GM18498 (cell line): Measurements from ENCODE around the gene DERA.
"Not testable (repeated sequence)": the region's sequence is repeated elsewhere in the genome, so short reads cannot be mapped to it uniquely, and the experiment has no call there.

Source experiments
- ATAC-seq: cut with Tn5 transposase; IDR thresholded peaks from one replicate; pipeline ENCODE4 v1.9.1; 2021; ENCODE audit warnings: mild to moderate bottlenecking, moderate library complexity; ENCODE audit not compliant: unreplicated experiment

DERA gene

GRCh38 chr12:15956413-15957185 is 45.5 kb downstream of the DERA start:
- no peak for ATAC-seq

DNA sequence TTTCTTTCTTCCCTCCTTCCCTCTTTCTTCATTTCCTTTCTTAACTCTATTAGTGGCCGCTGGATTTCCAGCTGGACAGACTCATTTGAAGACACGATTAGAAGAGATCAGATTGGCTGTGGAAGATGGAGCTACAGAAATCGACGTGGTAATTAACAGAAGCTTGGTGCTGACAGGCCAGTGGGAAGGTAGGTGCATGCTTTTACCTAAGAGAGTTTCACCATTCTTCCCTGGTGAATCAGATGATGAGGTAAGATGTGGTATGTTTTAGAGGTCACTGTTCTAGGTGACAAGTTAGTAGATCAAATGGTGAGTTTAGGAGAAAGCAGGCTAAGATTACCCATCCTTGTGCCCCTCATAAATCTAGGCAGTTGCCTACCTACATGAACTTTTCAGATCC is 51.6 kb downstream of the DERA start:
- no peak for ATAC-seq

DNA sequence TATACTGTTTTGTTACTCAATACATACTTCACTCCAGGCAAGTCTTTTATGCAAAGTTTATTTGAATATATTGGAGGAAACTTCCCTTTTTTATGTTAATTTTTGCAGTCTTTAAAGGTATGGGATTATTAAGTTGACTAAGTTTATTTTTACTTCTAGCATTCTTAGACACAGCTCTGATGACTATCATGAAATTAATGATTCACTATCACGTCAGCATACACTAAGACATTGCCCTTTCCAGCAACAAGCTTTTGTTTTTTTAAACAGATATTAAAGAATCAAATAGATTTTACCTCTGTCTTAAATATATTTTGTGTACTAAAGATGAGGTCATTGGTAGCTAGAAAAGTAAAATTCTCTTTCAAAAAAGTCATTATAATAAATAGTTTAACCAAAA is 52.1 kb downstream of the DERA start:
- no peak for ATAC-seq

- ATAC-seq, result no peak
Observed at GRCh38 chr12:15966426-15966825, 55.3 kb downstream of the DERA start.

- not testable (repeated sequence) for ATAC-seq
Observed at GRCh38 chr12:15967053-15967452, 55.9 kb downstream of the DERA start.

DNA sequence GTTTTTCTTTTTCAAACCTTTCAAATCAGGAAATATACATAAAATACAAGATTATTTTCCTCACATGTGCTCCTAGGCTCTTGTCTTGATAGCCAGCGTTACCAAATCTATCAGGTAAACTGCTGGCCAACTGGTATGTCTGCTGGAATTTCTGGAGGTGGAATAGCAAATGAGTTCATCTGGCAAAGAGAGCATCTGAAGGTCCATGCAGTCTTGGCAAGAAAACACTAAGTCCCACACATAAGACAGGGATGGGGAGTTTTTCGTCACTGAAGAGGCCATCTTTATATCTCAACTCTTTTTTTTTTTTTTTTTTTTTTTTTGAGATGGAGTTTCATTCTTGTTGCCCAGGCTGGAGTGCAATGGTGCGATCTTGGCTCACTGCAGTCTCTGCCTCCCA is 60.1 kb downstream of the DERA start:
- no peak for ATAC-seq

DNA sequence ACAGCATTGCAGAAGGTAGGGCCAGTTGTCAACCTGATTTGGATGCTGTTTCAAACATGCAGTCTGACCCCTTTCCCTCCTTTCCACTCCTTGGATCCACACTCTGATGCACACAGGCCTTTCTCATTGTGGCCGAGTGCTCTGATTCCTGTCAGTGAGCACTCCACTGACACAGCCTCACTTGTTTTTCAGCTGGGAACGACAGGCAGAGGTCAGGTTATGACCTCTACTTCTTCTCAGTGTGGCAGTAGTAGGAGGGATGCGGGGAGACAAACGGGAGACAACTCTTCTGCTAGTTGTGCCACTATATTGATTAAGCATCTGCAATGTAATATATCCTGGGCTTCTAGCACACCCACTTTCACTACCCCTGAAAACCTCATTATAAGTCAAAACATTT is 61.8 kb downstream of the DERA start:
- no peak for ATAC-seq

GRCh38 chr12:15977999-15978951 is 67.1 kb downstream of the DERA start:
- ATAC-seq, result no peak

- peak; percentile 70 for ATAC-seq
Observed at GRCh38 chr12:15979096-15980092, 68.3 kb downstream of the DERA start.

- ATAC-seq, result no peak
Observed at GRCh38 chr12:15982071-15982470, 70.9 kb downstream of the DERA start.

GRCh38 chr12:15982471-15982870 is 71.3 kb downstream of the DERA start:
- no peak for ATAC-seq

- no peak for ATAC-seq
Observed at GRCh38 chr12:15982921-15983320, 71.8 kb downstream of the DERA start.

DNA sequence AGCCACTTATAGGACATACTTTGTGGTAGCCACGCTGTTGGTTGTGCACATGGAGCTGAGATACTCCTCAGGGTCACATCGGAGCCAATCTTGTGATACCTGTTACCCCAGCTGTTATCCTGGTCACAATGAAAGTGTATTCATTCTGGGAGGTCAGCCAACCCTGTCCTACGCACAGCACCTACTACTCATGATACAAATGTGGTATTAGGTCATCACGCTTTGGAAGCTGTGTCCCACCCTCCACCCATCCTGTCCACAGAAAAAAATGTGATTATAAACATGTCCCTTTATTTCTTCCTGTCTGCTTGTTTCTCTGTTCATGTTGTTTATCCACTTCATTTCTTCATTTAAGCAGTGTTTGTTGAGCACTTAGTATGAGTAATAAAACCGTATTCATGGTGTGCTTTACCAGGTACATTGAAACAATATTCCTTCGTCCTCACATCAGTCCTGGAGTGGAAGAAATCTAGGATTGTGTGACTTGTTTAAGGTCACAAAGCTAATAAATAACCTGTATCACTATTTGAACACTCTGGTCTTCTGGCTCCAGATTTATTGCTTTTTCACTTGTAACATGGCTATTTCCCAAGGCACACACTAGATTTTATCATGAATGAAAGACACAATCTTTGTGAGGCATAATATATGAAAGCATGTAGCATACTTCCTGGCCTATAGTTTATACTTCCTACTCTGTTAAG is 73.1 kb downstream of the DERA start:
- ATAC-seq, result no peak

- no peak for ATAC-seq
Observed at GRCh38 chr12:15984963-15985362, 73.8 kb downstream of the DERA start.

DNA sequence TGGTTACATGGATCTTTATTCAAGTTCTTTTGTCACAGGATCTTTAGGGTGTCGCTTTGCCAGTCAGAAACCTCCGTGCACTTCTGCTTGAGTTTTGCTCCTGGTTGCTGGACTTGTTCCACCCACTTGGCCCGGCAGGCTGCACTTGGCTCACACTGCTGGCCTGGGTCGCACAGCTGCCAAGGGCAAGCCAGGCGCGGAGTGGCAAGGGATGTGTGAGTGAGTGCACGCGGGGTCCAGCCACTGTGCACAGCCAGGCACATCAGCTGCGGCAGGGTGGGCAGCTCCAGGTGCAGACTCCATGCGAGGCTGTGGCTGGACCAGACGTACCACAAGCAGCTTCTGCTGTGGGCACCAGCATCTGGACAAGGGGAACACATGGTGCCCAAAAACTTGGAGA is 76.6 kb downstream of the DERA start:
- ATAC-seq, result no peak

DNA sequence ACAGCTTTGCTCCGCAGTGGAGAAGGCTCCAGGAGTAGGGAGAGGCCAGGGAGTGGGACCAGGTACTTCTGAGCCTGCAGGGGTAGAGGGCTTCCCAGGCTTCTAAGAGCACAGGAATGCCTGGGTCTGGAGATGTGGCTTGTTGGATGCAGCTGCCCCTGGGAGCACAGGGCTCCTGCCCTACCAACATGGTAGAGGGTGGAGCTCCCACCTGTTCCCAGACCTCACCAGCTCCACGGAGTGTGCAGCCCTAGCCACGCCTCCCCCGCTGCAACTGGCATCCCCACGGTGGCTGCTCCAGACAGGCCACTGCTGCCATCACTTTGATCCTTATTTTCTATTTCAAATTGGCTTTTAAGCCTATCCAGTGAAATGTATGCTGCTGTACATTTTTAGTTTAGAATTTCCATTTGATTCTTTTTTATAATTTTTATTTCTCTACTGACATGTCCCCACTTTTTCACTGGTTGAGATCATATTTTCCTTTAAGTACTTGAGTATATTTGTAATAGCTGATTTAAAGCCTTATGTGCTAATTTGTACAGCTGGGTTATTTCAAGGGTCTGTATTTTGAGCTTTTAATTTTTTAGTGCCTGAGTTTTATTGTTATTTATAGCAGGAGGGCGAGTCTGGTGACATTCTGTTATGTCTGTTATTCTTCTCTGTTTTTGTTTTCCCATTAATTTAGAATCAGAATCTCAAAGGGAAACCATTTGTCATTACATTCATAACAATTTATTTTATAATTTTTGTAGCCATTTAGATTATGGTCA is 78.0 kb downstream of the DERA start:
- ATAC-seq, result no peak

DNA sequence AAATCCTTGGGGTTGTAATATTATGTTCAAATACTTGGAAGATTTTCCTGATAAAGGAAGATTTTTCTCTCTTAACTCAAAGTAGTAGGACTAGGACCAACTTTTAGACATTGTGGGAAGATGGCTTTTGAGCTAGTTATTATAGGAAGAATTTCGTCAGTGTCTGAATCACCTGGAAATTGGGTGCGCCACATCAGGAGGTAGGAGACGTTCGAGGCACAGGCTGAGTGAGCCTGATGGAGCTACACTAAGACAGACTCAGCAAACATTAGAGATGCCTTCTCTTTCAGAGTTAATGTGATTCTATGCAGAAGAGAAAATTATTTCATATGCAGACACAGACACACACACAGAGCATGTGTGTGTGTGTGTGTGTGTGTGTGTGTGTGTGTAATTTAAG is 84.7 kb downstream of the DERA start:
- no peak for ATAC-seq

DNA sequence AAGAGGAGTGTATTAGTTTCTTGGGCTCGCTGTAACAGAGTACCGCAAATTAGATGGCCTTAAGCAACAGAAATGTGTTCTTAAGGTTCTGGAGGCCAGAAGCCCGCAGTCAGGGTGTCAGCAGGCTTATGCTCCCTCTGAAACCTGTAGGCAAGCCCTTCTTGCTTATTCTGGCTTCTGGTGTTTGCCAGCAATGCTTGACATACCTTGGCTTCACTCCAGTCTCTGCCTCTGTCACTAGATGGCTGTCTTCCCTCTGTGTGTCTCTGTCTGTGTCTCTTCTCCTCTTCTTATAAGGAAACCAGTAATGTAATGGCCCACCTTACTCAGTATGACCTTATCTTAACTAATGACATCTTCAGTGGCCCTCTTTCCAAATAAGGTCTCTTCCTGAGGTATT is 85.1 kb downstream of the DERA start:
- ATAC-seq, result no peak

GRCh38 chr12:15996948-15997347 is 85.8 kb downstream of the DERA start:
- ATAC-seq, result no peak
